NCI-H2196 treated with DMSO at 0.1 percent for 48 hours (cell line): ENCODE results near the gene BICRAL.
"Not testable (repeated sequence)": the region's sequence is repeated elsewhere in the genome, so short reads cannot be mapped to it uniquely, and the experiment has no call there.

ENCODE experiments used
- DNase-seq: peaks from one replicate; lab custom pipeline; 2025; ENCODE audit not compliant: unreplicated experiment; lab: John Stamatoyannopoulos, UW

BICRAL gene

DNA sequence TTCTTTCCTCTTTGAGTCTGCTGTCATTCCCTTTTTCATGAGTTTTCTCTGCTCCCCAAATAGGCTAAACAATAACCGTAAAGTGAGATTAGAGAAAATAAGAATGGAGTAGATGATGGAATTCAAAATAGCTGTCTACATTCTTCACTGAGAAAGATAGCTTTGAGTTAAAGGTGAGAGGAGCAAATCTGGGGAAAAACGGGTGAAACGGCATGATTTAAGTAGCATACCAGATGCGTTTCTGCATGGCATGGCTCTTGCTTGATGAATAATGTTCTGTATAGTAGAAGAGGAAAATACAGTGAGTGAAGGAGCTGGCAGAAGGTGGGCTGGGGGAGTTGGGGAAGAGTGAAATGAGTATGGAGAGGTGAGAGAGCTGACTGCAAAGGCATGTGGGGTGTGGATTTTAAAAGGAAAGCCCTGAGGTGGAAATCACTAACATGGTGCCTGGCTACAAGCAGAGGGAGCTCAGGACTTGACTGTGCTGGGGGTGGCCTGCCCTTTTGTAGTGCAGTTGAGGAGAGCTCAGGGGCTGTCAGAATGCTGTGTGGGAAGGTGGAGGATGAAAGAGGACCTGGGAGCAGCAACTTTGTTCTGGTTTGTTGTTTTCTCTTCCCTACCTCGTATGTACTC is 8.8 kb downstream of the BICRAL start:
- DNase-seq: no peak

DNA sequence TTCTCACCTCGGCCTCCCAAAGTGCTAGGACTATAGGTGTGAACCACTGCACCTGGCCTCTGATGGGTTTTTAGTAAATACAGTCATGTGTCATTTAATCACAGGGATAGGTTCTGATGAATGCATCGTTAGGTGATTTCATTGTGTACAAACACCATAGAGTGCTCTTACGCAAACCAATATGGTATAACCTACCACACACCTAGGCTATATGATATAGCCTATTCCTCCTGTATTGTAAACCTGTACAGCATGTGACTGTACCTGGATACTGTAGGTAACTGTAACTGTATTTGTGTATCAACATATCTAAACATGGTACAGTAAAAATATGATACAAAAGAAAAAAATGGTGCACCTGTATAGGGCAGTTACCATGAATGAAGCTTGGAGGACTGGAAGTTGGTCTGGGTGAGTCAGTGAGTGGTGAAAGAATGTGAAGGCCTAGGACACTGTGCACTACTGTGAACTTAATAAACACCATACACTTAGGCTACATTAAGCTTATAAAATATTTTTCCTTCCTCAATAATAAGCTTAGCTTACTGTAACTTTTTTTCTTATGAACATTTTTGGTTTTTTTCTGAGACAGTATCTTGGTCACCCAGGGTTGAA is 10.0 kb downstream of the BICRAL start:
- no peak for DNase-seq

- DNase-seq: no peak
Observed at GRCh38 chr6:42795651-42796050, 13.8 kb downstream of the BICRAL start.

DNA sequence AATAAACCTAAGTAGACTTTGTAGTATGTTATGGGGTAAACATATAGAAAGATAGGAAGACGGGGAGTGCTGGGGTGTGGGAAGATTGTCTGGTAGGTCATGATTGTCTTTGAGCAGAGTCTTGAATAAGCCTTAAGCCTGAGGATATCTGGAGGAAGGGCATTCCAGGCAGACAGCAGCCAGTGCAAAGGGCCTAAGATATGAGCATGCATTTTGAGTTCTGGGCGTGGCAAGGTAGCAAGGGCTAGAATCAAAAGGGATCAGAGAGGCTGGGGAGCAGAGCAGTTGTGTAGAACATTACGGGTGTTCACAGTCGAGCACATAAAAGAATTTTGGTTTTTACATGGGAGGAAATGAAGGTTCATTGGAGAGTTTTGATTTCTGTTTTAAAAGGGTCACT is 14.3 kb downstream of the BICRAL start:
- no peak for DNase-seq

DNA sequence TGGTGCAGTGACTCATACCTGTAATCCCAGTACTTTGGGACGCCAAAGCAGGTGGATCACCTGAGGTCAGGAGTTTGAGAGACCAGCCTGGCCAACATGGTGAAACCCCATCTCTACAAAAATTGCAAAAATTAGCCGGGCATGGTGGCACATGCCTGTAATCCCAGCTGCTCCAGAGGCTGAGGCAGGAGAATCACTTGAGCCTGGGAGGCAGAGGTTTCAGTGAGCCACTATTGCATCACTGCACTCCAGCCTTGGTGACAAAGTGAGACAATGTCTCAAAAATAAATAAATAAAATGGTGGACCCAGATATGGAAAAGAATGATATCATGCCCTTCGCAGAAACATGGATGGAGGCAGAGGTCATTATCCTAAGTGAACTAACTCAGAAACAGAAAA is 15.8 kb downstream of the BICRAL start:
- DNase-seq: not testable (repeated sequence)

DNA sequence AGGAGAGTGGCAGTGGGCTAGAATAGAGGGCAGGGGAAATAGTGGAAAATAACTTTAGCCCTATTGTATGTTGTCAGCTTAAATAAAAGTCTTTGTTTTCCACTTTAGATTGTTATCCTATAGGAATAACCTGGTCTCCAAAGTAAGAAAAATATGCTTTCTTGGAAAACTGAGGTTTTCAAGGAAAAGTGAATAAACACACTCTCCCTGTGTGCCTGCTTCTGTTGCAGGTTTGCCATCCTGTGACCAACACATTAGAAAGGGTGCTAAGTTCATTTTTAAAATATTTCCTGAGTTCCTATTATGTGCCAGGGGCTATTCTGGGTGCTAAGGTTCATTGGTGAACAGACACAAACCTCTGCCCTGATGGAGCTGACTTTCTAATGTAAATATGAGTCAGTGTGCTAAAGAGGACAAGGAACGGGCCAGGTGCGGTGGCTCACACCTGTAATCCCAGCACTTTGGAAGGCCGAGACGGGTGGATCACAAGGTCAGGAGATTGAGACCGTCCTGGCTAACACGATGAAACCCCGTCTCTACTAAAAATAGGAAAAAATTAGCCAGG is 23.5 kb downstream of the BICRAL start:
- no peak for DNase-seq

- not testable (repeated sequence) for DNase-seq
Observed at GRCh38 chr6:42806359-42806758, 24.5 kb downstream of the BICRAL start.

- no peak for DNase-seq
Observed at GRCh38 chr6:42808492-42809483, 26.9 kb downstream of the BICRAL start.

- DNase-seq: no peak
Observed at GRCh38 chr6:42813074-42813645, 31.3 kb downstream of the BICRAL start.

DNA sequence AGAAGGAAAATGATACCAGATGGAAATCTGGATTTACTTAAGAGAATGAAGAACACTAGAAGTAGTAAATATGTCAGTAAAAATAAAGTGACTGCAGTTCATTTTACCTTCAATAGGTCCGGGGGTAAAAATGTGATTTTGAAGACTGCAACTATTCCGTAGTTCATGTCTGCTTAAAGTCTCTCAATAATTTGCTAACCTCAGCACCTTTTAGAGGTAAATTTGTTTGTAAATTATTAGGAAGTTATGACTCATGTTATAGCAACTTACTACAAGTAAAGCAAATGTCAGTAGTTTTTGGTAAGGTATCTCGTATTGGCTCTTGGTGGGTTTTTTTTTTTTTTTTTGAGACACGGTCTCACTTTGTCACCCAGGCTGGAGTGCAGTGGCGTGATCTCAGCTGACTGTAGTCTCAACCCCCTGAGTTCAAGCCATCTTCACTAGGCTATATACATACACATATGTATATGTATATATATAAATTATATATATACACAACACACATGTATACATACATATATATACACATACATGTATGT is 32.1 kb downstream of the BICRAL start:
- no peak for DNase-seq

- DNase-seq: not testable (repeated sequence)
Observed at GRCh38 chr6:42815726-42816125, 33.9 kb downstream of the BICRAL start.

DNA sequence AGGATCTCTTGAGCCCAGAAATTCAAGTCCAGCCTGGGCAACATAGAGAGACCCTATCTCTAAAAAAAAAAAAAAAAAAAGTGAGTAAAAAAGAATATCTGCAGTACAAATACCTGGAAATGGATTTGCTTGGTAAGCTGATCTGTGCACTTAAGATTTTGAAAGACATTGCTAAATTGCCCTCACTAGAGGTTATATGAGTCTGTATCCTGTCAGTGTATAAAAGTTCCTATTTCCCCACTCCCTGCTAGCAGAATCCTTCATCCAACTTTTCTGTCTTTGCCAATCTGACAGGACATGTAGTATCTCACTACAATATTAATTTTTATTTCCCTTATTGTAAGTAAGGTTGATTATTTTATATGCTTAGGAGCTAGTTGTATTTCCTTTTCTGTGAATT is 36.1 kb downstream of the BICRAL start:
- no peak for DNase-seq

- DNase-seq: no peak
Observed at GRCh38 chr6:42818416-42818815, 36.6 kb downstream of the BICRAL start.

- no peak for DNase-seq
Observed at GRCh38 chr6:42818878-42819277, 37.0 kb downstream of the BICRAL start.

DNA sequence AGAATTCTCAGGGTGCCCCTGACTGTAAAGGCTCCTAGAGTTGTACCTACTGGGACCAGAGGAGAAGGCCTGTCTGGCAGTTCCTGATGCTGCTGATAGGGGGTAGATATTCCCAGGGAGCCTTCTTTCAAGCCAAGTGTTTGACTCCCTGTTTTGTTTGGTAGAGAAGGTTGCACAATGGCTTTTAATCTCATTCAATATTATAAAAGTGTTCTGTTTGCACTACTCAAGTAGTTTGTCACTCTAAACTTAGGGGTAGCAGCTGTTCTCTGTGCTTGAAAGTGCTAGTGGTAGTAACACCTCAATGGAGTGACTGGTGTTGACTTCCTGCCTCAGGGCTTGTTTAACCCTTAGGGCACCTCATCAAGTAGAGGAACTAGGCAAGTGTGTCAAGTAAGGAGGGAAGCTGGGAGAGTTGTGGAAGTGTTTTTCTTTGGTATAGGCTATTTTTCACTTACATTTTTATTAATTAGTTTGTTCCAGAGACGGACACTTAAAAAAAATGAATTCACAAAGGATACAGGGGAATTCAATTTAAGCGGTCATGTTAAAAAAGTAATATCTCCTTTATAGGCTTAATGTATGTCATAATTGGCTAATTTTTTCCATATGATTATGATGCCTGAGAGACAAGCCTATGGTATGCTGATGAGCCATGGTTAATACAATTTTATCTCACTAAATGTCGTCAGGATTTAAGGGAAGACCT is 38.1 kb downstream of the BICRAL start:
- peak; percentile 20 for DNase-seq

DNA sequence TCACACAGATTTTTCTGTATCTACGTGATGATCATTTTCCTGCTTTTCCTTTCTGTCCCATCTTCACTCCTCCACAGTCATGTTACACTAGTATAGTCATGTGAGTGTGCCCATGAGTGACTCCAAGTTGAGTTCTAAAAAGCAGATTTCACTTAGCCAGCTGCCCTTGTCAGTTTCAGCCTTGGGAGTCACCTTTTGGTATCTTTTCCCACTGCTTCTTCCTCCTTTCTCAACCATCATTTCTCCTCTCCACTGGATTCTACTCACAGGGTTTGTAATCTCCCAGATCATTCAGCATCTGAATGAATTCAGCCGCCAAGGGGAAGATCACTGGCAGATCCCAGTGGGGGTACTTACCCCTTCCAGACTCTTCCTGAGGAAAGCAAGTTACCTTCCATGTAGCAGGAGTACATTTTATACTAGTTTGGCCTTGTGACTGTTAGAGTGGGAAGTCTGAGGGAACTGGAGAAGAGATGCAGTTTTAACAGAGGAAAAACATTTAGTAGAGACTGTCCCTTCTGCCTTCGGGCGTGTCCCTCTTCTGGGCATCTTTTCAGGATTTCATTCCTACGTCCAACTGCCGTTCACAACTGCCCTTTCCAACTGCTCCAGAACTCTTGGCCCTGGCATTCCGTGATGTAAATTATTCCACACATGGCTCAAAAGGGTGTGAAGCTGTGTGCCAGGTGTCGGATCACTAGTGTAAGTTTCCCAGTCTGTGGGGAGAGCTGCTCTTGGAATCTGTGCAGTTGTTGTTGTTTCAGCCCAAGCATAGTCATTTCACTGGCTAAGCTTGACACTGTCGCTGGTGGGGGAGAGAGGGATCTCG is 38.9 kb downstream of the BICRAL start:
- no peak for DNase-seq

DNA sequence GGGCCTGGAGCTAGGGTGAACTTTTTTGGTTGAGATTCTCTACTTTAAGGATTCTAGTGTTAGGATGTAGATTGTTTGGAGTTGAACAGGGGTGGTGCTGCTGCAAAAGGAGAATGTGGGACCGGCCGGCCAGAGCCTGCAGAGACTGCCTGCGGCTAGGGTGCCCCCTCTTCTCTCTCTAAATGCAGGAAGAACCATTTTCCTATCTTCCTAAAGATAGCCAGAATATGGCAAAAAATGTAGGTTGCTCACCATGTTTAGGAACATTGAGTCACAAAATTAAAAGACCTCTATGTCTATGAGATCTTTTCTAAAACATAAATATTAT is 39.5 kb downstream of the BICRAL start:
- DNase-seq: no peak

DNA sequence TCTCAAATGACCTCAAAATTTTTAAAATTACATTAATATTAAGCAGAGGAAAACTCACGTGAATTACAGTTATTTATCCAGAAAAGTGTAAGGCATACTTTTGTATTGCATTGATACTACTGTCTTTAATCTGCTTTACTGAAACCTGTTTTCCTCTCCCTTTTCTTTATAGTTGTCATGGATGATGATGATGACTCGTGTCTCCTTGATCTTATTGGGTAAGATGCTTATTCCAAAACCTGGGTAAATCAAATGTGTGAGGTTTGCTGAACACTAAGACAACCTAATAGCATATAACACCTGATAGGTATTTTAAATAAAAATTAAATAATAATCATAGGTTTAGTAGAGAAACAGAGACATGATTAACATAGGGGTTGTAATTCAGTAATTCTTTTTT is 40.0 kb downstream of the BICRAL start:
- no peak for DNase-seq

- DNase-seq: no peak
Observed at GRCh38 chr6:42829561-42830092, 47.8 kb downstream of the BICRAL start.
